HG02970 (cell line): ENCODE data around the gene LIMA1.
"Not testable (repeated sequence)": the region's sequence is repeated elsewhere in the genome, so short reads cannot be mapped to it uniquely, and the experiment has no call there.

ENCODE experiments used
- ATAC-seq: cut with Tn5 transposase; IDR thresholded peaks from one replicate; pipeline ENCODE4 v1.9.1; 2021; ENCODE audit warnings: mild to moderate bottlenecking, moderate library complexity, moderate number of reproducible peaks; ENCODE audit not compliant: unreplicated experiment, low FRiP score

LIMA1 gene

GRCh38 chr12:50221228-50222008 lies 61.9 kb downstream of the LIMA1 start:
- ATAC-seq, result no peak

- no peak for ATAC-seq
Observed at GRCh38 chr12:50220363-50220995, 62.8 kb downstream of the LIMA1 start.

GRCh38 chr12:50219544-50219943 lies 63.8 kb downstream of the LIMA1 start:
- ATAC-seq, result no peak

- ATAC-seq, result not testable (repeated sequence)
Observed at GRCh38 chr12:50219001-50219400, 64.3 kb downstream of the LIMA1 start.

- ATAC-seq, result no peak
Observed at GRCh38 chr12:50218386-50218785, 64.9 kb downstream of the LIMA1 start.

- no peak for ATAC-seq
Observed at GRCh38 chr12:50217202-50217601, 66.1 kb downstream of the LIMA1 start.

- no peak for ATAC-seq
Observed at GRCh38 chr12:50215033-50215432, 68.3 kb downstream of the LIMA1 start.

- ATAC-seq, result no peak
Observed at GRCh38 chr12:50214018-50214417, 69.3 kb downstream of the LIMA1 start.

GRCh38 chr12:50213439-50213838 lies 69.9 kb downstream of the LIMA1 start:
- ATAC-seq, result no peak

GRCh38 chr12:50212071-50212467 lies 71.3 kb downstream of the LIMA1 start:
- no peak for ATAC-seq

- ATAC-seq, result no peak
Observed at GRCh38 chr12:50211392-50212070, 71.8 kb downstream of the LIMA1 start.

GRCh38 chr12:50207424-50207823 lies 75.9 kb downstream of the LIMA1 start:
- ATAC-seq, result no peak

GRCh38 chr12:50205648-50206047 lies 77.7 kb downstream of the LIMA1 start:
- no peak for ATAC-seq

GRCh38 chr12:50203691-50204090 lies 79.6 kb downstream of the LIMA1 start:
- ATAC-seq, result no peak

- no peak for ATAC-seq
Observed at GRCh38 chr12:50201987-50202521, 81.3 kb downstream of the LIMA1 start.

- ATAC-seq, result no peak
Observed at GRCh38 chr12:50200552-50201273, 82.6 kb downstream of the LIMA1 start.

- ATAC-seq, result no peak
Observed at GRCh38 chr12:50198829-50199228, 84.5 kb downstream of the LIMA1 start.

- ATAC-seq, result no peak
Observed at GRCh38 chr12:50197297-50197727, 86.0 kb downstream of the LIMA1 start.

GRCh38 chr12:50196537-50196936 lies 86.8 kb downstream of the LIMA1 start:
- no peak for ATAC-seq

GRCh38 chr12:50195832-50196231 lies 87.5 kb downstream of the LIMA1 start:
- ATAC-seq, result no peak

GRCh38 chr12:50192908-50193307 lies 90.4 kb downstream of the LIMA1 start:
- ATAC-seq, result no peak
